GM19455 (cell line): ENCODE data around the gene GALNT12.

ENCODE experiments used
- ATAC-seq: cut with Tn5 transposase; IDR thresholded peaks from one replicate; pipeline ENCODE4 v1.9.1; 2021; ENCODE audit not compliant: unreplicated experiment

Gene GALNT12, protein sequence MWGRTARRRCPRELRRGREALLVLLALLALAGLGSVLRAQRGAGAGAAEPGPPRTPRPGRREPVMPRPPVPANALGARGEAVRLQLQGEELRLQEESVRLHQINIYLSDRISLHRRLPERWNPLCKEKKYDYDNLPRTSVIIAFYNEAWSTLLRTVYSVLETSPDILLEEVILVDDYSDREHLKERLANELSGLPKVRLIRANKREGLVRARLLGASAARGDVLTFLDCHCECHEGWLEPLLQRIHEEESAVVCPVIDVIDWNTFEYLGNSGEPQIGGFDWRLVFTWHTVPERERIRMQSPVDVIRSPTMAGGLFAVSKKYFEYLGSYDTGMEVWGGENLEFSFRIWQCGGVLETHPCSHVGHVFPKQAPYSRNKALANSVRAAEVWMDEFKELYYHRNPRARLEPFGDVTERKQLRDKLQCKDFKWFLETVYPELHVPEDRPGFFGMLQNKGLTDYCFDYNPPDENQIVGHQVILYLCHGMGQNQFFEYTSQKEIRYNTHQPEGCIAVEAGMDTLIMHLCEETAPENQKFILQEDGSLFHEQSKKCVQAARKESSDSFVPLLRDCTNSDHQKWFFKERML

DNA sequence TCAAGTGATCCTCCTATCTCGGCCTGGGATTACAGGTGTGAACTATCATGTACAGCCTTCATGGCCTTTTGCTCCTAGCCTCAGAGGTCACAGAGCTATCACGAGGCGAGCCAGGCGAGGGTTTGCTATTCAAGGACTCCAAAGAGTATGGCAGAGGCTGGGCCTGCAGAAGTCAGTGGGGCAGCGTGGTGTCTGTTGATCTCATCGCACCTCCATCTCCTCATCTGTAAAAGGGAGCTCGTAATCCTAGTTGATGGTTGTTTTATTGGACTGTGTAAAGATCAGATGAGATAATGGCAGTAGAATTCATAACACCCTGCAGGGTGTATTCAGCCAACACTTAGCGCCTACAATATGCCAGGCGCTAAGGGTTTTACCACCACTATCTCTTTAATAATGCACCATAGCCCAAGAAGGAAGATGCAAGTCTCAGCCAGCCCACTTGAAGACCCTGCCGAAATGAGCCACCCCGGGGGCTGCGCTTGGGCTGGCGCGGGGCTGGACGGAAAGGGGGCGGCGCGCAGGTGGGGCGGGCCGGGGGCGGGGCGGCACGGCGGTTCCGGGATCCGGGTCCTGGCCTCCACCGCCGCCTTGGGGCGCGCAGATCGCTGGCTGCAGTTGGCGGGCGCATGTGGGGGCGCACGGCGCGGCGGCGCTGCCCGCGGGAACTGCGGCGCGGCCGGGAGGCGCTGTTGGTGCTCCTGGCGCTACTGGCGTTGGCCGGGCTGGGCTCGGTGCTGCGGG lies at the start of gene GALNT12:
TSS of gene GALNT12 (plus strand) at position 601 of the 744 bp plus-strand sequence. CDS start at position 630, 29 bp downstream.
- peak; percentile 63 for ATAC-seq

GRCh38 chr9:98760231-98760630 lies 47.2 kb upstream of the GALNT12 start:
- no peak for ATAC-seq

DNA sequence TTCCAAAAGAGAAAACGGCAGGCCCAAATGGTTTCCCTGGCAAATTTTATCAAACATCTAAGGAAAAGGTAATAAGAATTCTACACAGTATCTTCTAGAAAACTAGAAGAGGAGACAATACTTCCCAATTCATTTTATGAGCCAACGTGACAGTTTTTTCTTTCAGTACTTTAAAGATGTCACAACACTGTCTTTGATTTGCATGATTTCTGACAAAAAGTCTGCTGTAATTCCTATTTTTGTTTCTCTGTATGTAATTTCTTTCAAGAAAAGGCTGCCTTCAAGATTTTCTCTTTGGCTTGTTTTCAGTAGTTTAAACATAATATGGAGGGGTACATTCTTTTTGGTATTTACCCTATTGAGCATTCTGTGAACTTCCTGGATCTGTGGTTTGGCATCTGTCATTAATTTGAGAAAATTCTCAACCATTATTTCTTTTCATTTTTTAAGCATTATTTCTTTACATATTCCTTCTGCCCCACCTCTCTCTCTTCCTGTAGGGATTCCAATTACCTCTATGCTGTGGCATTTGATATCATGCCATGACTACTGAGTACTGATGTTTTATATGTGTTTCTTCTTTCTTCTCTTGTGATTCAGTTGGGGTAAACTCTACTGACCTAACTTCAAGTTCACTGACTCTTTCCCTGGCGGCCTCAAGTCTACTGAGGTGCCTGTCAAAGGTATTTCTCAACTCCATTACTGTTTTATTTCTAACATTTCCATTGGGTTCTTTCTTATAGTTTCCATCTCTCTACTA lies 43.3 kb upstream of the GALNT12 start:
- no peak for ATAC-seq

GRCh38 chr9:98765256-98765655 lies 42.2 kb upstream of the GALNT12 start:
- ATAC-seq, result no peak

DNA sequence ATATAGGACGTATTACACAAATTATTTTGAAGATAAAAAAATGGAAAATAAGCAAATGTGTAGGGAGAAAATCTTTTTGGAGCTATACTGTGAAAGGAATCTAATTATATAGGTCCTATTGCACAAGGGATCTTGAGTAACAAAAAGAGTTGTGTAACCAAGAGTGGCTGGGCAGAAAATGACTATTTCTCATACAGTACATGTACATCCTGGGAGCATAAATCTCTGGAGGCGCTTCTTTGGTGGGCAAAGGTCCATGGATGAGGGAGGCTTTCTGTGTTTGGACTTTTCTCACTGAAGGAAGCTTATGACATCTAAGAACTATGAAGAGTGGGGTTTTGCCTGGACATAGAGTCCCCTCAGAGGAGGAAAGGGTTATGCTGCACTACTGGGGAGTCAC lies 40.9 kb upstream of the GALNT12 start:
- no peak for ATAC-seq

DNA sequence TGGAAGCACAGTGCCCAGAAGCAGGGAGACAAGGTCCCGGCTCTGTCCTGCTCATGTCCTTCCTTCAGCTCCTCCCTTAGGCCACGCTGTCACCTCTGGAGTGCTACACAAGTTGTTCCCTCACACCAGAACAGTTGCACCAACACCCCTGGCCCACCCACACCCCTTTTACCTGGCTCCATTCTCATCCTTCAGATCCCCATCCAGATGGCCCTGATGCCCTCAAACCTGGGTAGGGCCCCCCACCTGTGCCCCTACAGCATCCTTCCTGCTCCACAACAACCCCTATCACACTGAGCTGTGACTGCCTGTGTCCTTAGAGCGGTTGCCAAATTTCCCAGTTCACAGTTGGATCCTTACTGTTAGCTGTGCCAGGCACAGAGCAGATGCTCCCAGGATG lies 40.3 kb upstream of the GALNT12 start:
- no peak for ATAC-seq

DNA sequence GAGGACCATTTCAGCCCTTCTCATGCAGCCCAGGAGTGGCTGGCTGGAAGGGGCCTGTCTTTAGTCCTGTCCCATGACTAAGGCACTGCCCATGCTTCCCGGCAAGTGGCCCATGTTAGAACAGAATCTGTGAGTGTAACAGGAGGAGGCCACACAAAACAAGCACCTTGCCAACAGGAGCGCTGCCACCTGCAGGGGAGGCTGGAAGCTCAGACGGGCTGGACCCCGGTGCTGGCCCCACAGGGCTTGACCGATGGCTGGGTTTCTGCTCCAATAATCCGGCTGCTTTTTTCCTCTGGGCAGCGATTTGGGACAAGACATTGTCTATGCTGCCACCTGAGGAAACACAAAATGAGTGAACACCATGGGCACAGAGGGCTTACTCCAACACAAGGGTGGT lies 39.6 kb upstream of the GALNT12 start:
- ATAC-seq, result no peak

- ATAC-seq, result no peak
These were observed 39.1 kb upstream of the GALNT12 start for GRCh38 chr9:98768344-98768743.

DNA sequence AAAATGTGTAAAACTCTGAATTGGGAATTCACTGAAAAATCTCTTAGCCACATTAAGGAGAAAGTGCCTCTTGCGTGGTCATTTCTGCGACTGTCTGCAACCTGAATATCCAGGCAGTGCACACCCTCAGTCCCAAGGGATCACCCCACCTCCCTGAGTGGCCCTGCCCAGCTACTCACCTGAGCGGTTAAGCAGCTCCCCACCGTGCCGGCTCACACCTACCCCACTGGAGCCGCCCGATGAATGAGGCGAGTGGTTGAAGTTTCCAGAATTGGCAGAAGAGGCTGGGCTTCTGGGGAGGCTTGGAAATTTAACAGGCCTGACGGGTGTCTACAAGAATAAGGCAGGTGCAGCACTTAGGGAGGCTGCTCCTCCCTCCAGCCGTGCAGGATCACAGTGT lies 36.8 kb upstream of the GALNT12 start:
- ATAC-seq, result no peak

DNA sequence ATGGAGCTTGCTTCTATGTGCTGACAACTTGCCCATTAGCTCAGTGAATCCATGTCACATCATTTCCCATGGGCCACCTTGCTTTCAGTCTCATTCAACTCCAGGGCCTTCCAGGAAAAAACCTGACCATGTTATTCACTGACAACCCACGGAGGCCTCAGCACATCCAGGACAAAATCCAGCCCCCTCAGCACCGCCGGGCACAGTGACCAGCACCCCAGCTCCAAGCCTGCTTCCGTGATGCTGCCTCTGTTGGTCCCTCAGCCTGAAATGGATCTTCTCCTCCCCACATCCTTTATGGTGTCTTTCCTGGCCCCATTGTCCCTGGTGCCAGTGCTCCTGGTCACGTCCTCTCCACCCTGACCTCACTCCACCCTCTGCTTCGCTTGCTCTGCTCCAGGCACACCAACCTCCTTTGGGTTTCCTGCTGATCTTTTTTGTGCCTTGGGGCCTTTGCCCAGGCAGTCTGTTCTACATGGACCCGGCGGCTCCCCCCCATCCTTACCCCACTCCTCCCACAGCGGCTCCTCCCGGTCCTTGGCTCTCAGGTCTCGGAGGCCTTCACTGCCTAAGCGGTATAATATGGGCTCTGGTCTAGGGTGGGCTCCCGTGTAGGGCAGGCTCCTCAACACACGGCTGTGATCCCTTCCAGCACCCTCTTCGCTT lies 36.1 kb upstream of the GALNT12 start:
- no peak for ATAC-seq

DNA sequence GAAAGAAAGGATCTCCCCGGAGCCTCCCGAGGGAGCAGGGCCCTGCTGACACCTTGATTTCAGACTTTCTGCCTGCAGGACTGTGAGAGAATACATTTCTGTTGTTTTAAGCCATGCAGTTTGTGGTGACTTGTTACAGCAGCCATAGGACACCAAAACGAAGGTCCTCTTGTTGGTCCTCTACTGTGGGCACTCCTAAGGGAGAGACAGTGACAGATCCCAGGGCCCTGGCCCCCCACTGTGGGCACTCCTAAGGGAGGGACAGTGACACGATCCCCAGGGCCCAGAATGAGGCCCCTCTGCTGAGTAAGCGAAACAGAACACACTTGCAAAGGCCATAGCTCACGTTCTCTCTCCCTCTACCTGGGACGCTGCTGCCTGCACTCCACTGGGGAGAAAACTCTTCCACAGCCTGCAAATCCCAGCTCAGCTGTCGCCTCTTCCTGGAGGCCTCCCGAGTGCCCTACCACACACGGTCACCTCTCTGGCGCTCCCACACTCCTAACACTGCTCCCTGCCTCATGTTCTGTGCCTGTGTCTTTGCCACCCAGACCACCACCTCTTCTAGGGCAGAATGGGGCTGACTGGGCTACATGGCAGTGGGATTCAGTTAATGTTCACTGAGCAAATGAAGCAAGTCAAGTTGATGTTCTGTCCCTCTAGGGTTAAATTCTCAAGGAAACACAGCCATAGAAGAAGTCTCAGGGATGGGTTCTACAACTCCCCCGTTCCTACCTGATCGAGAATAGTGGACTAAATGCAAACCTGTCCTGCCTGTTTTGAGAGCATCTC lies 34.9 kb upstream of the GALNT12 start:
- ATAC-seq, result no peak

DNA sequence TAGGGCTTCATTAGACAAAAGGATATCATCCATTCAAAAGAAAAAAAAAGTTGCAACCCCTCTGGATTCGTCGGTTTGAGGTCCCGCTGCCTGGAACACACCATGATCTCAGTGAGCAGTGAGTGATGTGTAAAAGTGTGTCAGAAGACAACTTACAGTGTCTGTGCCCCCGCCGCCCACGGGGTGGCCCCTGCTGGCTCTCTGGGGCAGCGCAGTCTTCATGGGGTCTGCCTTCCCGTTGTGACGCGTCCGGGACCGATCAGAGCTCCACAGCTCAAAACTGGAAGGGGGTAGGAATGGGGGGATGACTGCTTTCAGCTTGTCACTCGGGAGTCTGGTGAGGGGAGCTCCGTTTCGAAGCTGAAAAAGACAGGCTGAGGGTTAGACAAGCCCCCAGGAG lies 33.7 kb upstream of the GALNT12 start:
- no peak for ATAC-seq

DNA sequence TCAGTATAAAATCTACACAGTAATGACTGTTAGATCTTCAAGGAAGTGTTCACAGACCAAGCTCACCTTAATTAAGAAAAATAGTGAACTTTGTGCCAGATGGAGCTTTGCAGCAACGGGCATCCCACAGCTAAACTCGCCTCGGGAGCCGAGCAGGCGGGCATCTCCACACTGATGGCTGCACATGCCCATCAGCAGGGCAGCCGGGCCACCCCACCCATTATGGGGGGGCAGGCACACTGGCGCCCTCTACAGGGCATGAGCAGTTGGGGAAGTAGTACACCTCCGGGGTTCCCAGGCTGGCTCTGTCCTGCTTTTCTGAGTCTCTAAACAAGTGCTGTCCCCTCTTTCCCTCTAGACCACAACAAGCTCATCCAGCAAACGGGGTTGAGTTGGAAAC lies 32.7 kb upstream of the GALNT12 start:
- no peak for ATAC-seq

DNA sequence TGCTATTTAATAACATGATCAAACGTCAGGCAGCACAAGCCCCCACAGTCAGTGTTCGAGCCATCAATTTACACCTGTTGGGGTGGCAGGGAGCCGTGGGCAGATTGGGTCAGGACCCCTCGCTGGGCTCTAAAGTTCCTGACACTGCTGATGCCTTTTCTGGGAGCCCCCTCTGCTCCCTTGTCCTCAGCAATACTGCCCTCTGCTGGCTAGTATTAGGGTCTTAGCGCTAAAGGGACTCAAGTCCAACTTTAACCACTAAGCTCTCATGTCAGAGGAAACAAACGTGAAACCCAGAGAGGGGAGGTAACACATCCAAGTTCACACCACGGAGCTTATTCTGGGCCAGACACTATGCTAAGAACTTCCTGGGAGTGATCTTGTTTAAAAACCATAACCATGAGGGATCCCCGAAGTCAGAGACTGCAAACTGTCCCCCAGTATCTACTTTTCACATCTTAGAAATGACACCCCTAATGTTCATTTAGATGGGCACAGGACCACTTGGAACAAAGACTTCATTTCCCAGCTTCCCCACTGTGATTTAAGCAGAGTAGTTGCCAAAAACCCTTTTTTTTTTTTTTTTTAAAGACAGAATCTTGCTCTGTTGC lies 31.5 kb upstream of the GALNT12 start:
- peak; percentile 61 for ATAC-seq

- no peak for ATAC-seq
These were observed 29.9 kb upstream of the GALNT12 start for GRCh38 chr9:98777618-98778017.

- ATAC-seq, result no peak
These were observed 29.2 kb upstream of the GALNT12 start for GRCh38 chr9:98778251-98778650.

DNA sequence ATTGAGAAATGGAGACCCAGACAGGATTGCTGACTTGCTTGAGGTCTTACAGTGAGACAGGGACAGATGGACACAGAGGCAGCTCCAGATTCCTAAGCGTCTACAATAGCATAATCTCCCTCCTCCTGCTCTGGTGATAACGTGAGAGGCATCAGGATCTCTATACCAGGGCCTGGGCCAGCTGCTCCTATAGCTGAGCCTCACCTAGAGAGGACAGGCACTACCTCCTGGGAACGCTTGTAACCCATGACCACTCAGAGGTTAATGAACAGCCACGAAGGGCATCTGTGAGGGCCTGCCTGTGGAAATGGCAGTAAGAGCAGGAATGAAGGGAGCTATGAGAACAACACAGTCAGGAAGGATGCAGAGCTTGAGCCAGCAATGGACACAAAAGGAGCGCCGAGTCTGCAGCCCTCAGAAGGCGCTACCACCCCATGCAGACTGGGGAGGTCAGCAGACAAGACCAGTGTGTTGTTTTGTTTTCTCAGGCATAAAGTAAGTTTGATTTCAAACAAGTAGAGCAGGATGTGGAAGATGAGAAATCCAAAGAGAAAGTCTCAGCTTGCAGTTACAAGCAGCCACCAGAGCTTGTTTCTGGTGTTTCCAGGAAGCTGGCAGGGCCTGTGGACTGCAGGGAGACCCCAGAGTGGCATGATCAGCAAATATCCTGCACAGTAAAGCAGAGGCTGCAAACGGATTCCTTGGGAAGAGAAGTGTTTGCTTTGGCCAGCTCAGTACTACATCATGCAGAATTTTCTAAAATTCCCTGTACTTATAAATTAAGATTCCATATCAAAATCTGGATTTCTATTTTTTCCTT lies 28.5 kb upstream of the GALNT12 start:
- no peak for ATAC-seq

GRCh38 chr9:98780059-98780749 lies 27.3 kb upstream of the GALNT12 start:
- no peak for ATAC-seq
